ENCODE results near the gene ADGRG6.

DNA sequence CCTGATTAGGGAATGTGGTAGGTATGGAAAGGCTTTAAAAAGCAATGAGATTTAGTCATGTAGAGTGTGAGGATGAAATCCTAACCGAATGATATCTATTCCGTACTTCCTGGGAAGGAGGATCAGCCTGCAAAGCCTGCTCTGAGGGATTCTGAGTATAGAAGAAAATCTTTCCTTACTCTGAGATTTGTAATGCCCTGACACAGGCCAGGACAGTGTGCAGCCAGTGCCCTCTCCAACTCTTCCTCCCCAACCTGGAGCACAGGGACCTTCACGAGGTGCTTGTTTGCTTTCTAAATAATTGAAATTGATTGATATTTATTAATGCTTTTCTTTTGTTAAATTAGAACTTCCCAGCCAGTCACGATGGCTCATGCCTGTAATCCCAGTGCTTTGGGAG, 131.6 kb downstream of the ADGRG6 start:
- no peak for TF ChIP-seq CTCF (IDR thresholded peaks at IDR 0.05)
- TF ChIP-seq POLR2A (IDR thresholded peaks at IDR 0.05), result no peak

Measured in suprapubic skin (tissue), 3 donors.